ENCODE results near the gene ELMO2.

The ELMO2 gene

GRCh38 chr20:46406200-46406985, at the start of gene ELMO2:
ELMO2 (minus strand) TSS chr20:46406615; CDS start chr20:46394482, 12,133 bp downstream.
- TF ChIP-seq ZFP3 (CRISPR knock-in tag; IDR thresholded peaks at IDR 0.05) (no peak), PATZ1 (CRISPR knock-in tag; IDR thresholded peaks at IDR 0.05; ENCODE audit: borderline replicate concordance) (no peak), ZC3H10 (CRISPR knock-in tag; IDR thresholded peaks at IDR 0.05) (no peak), GLIS3 (CRISPR knock-in tag; IDR thresholded peaks at IDR 0.05) (no peak)
- peak; percentile 91 for ATAC-seq

- TF ChIP-seq CSRNP3 (CRISPR knock-in tag; IDR thresholded peaks at IDR 0.05) (no peak), TOX (CRISPR knock-in tag; IDR thresholded peaks at IDR 0.05; ENCODE audit: borderline replicate concordance) (no peak), ZFP30 (CRISPR knock-in tag; IDR thresholded peaks at IDR 0.05) (no peak), PPARA (CRISPR knock-in tag; IDR thresholded peaks at IDR 0.05; ENCODE audit: borderline replicate concordance) (no peak), ZNF8 (CRISPR knock-in tag; IDR thresholded peaks at IDR 0.05) (no peak), CREB5 (CRISPR knock-in tag; IDR thresholded peaks at IDR 0.05; ENCODE audit: low read depth) (no peak), ZNF565 (CRISPR knock-in tag; conservative IDR thresholded peaks at IDR 0.05; ENCODE audit: low read depth) (no peak), ZC3H10 (CRISPR knock-in tag; IDR thresholded peaks at IDR 0.05) (no peak), ISL1 (CRISPR knock-in tag; IDR thresholded peaks at IDR 0.05) (no peak), TSHZ2 (CRISPR knock-in tag; IDR thresholded peaks at IDR 0.05) (no peak), GLIS3 (CRISPR knock-in tag; IDR thresholded peaks at IDR 0.05) (no peak), PATZ1 (CRISPR knock-in tag; IDR thresholded peaks at IDR 0.05; ENCODE audit: borderline replicate concordance) (no peak), SNAI2 (CRISPR knock-in tag; IDR thresholded peaks at IDR 0.05) (no peak), RARB (CRISPR knock-in tag; IDR thresholded peaks at IDR 0.05) (no peak), CSDC2 (CRISPR knock-in tag; IDR thresholded peaks at IDR 0.05) (no peak), POU6F1 (CRISPR knock-in tag; IDR thresholded peaks at IDR 0.05; ENCODE audit: borderline replicate concordance, low read depth) (no peak), TCF4 (CRISPR knock-in tag; IDR thresholded peaks at IDR 0.05; ENCODE audit: borderline replicate concordance) (no peak), ZFP3 (CRISPR knock-in tag; IDR thresholded peaks at IDR 0.05) (no peak), ZNF70 (CRISPR knock-in tag; IDR thresholded peaks at IDR 0.05) (no peak), OSR1 (CRISPR knock-in tag; IDR thresholded peaks at IDR 0.05) (no peak)
- no peak for ATAC-seq
These were observed 49.3 kb upstream of the ELMO2 start for GRCh38 chr20:46455729-46456128.

Measured in SK-N-SH treated with all-trans-retinoic acid at 6 μM for 48 hours (cell line).